K562 (cell line): ENCODE results near the gene NUP62. TPM values are rescaled to one million over a fixed set of nuclear protein-coding genes. Genes with fewer than 3 reads are reported as not detected.

ENCODE experiments used
- CHD7 ChIP-seq: fragments of 200-600 bp; sonication (generic); IDR thresholded peaks from one replicate; pipeline ENCODE4 v1.6.1; 2012; ENCODE audit warnings: mild to moderate bottlenecking, low read depth, low read length, inconsistent platforms
- E4F1 ChIP-seq: fragments of 250-450 bp; sonication (Bioruptor Pico); IDR thresholded peaks from 2 replicates; pipeline ENCODE4 v1.5.0; 2021; ENCODE audit warnings: mild to moderate bottlenecking, borderline replicate concordance
- EGR1 ChIP-seq: fragments of 450-650 bp; conservative IDR thresholded peaks from 2 replicates; pipeline ENCODE4 v1.6.1; 2017; ENCODE audit warnings: mild to moderate bottlenecking
- HMGN3 ChIP-seq: IDR thresholded peaks from 2 replicates; pipeline ENCODE4 v1.6.1; 2011; ENCODE audit warnings: borderline replicate concordance, low read depth, mild to moderate bottlenecking, mixed read lengths, low read length; ENCODE audit not compliant: insufficient read length; ENCODE audit errors: extremely low read depth
- MYBL2 ChIP-seq, 2 experiments: fragments of 450-650 bp in 1 of 2; sonication (generic) in 1 of 2; formaldehyde crosslinking in 1 of 2; IDR thresholded peaks; 2 replicates each; pipeline versions ENCODE4 v1.6.1 to v1.8.1; 2017 to 2022; ENCODE audit warnings: borderline replicate concordance in 1 of 2, inconsistent platforms in 1 of 2, low read depth in 1 of 2, mild to moderate bottlenecking in 1 of 2, missing genetic modification reagents in 1 of 2, moderate library complexity in 1 of 2
- NKRF ChIP-seq: fragments of 450-650 bp; IDR thresholded peaks from 2 replicates; pipeline ENCODE4 v1.6.1; 2016; ENCODE audit warnings: borderline replicate concordance
- TCF15 ChIP-seq: fragments of 250-450 bp; sonication (Bioruptor Pico); IDR thresholded peaks from 2 replicates; pipeline ENCODE4 v1.8.0; 2022; ENCODE audit warnings: moderate library complexity, mild to moderate bottlenecking, inconsistent platforms
- ZNF184 ChIP-seq: sonication (generic); formaldehyde crosslinking; IDR thresholded peaks from 2 replicates; pipeline ENCODE4 v1.5.0; 2020; ENCODE audit warnings: missing genetic modification reagents
- polyA plus RNA-seq, 8 experiments: library from polyadenylated mRNA; depleted of rRNA in 4 of 8; stranded (reverse) in 5 of 8; unstranded in 3 of 8; fragments of >200 nt; fragmentation: Nextera tagmentation in 2 of 8; fragmentation: Illumina TruSeq in 1 of 8; extraction: Ambion mirVana in 2 of 8; extraction: Trizol in 1 of 8; gene quantifications; 2 replicates each; pipeline versions ENCODE4 v1.2.1 to v1.2.3, GENCODE V29; 2011 to 2014; ENCODE audit warnings: inconsistent platforms in 1 of 8, missing spikeins in 1 of 8
- total RNA-seq, 7 experiments: library from RNA; depleted of rRNA in 6 of 7; stranded (reverse); fragments of >200 nt in 6 of 7; fragmentation: Illumina TruSeq in 2 of 7; extraction: Trizol in 2 of 7; gene quantifications; 2 replicates each; pipeline versions ENCODE4 v1.2.1 to v1.2.3, GENCODE V29; 2011 to 2021; ENCODE audit warnings: low replicate concordance in 1 of 7

NUP62 gene
- total and polyA plus RNA-seq, 9 of the 15 experiments (the other 6 are each of a cell fraction or from before 2014, with no cell fraction given) = 16.9 to 109 (median 66.0) TPM

- TF ChIP-seq CHD7 (no peak), ZNF184 (CRISPR knock-in tag) (no peak), HMGN3 (peak; percentile 16), NKRF (peak; percentile 78; the same call in 1 of the 2 replicates), TCF15 (CRISPR knock-in tag) (no peak), EGR1 (peak; percentile 14; the same call in 1 of the 2 replicates), E4F1 (CRISPR knock-in tag) (no peak), MYBL2 (IDR thresholded peaks at IDR 0.05; ENCODE audit: low read depth) (no peak), MYBL2 (CRISPR knock-in tag; IDR thresholded peaks at IDR 0.05; ENCODE audit: borderline replicate concordance) (no peak)
These were observed 38.7 kb downstream of the NUP62 start (continued) for GRCh38 chr19:49890349-49891311.
